CD4-positive, alpha-beta T cell treated with Interleukin-15 for 4 hours (primary cell): ENCODE measurements around the gene MLC1.

Source experiments
- DNase-seq: peaks from one replicate; pipeline ENCODE4 v3.0.0-alpha.2; 2020; ENCODE audit warnings: low spot score

Gene MLC1

GRCh38 chr22:50058061-50058905 is 26.9 kb downstream of the MLC1 start, which contains the start of gene TTLL8:
TSS of gene TTLL8 (minus strand) at chr22:50058298.
- DNase-seq, result no peak

GRCh38 chr22:50057278-50058060 is 27.8 kb downstream of the MLC1 start:
- no peak for DNase-seq

GRCh38 chr22:50056214-50056972 is 28.8 kb downstream of the MLC1 start:
- DNase-seq, result no peak

GRCh38 chr22:50053861-50054260 is 31.4 kb downstream of the MLC1 start:
- DNase-seq, result no peak

- no peak for DNase-seq
These were observed 33.3 kb downstream of the MLC1 start for GRCh38 chr22:50051930-50052329.

GRCh38 chr22:50049299-50050195 is 35.7 kb downstream of the MLC1 start:
- DNase-seq, result no peak

- DNase-seq, result no peak
These were observed 36.4 kb downstream of the MLC1 start for GRCh38 chr22:50048836-50049235.

- no peak for DNase-seq
These were observed 37.0 kb downstream of the MLC1 start for GRCh38 chr22:50048061-50048765.

- no peak for DNase-seq
These were observed 37.9 kb downstream of the MLC1 start for GRCh38 chr22:50047346-50047745.

GRCh38 chr22:50046481-50047245 is 38.6 kb downstream of the MLC1 start:
- no peak for DNase-seq

GRCh38 chr22:50046019-50046415 is 39.2 kb downstream of the MLC1 start:
- DNase-seq, result no peak

GRCh38 chr22:50045211-50046018 is 39.8 kb downstream of the MLC1 start:
- DNase-seq, result no peak

GRCh38 chr22:50044485-50045118 is 40.6 kb downstream of the MLC1 start:
- DNase-seq, result no peak

GRCh38 chr22:50041361-50042065 is 43.7 kb downstream of the MLC1 start:
- no peak for DNase-seq

GRCh38 chr22:50040717-50041116 is 44.5 kb downstream of the MLC1 start:
- DNase-seq, result no peak

- no peak for DNase-seq
These were observed 45.4 kb downstream of the MLC1 start for GRCh38 chr22:50039669-50040443.
